ENCODE data around the gene F11R. TPM values are rescaled to one million over a fixed set of nuclear protein-coding genes. Genes with fewer than 3 reads are reported as not detected.
"Not testable (repeated sequence)": the region's sequence is repeated elsewhere in the genome, so short reads cannot be mapped to it uniquely, and the experiment has no call there.

F11R gene
- total RNA-seq, 1 donor from 2014 or later, result 145 TPM

GRCh38 chr1:160971618-160972056 is 49.3 kb downstream of the F11R start:
- DNase-seq (ENCODE audit: low read depth), result peak; percentile 19

GRCh38 chr1:160963521-160963920 is 57.4 kb downstream of the F11R start:
- DNase-seq (ENCODE audit: low read depth), result no peak

DNA sequence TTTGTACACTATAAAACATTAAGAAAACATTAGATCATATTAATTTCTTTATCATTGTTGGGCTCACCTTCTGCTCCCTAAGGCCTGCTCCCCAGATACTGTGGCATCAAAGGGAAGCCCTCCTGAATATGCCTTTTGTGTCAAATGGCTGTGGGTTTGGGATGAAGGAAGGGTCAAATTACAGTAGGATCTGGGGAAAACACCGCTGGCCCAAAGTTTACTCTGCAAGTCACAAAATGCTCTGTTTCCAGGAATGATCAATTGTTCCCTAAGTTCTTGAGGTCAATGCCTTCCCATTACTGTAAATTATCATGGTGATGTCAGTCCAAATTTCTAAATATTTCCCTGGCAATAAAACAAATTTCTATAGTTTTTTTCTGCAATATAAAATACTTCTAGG is 59.5 kb downstream of the F11R start:
- no peak for DNase-seq (ENCODE audit: low read depth)

- DNase-seq (ENCODE audit: low read depth), result no peak
These were observed 64.0 kb downstream of the F11R start for GRCh38 chr1:160956966-160957365.

DNA sequence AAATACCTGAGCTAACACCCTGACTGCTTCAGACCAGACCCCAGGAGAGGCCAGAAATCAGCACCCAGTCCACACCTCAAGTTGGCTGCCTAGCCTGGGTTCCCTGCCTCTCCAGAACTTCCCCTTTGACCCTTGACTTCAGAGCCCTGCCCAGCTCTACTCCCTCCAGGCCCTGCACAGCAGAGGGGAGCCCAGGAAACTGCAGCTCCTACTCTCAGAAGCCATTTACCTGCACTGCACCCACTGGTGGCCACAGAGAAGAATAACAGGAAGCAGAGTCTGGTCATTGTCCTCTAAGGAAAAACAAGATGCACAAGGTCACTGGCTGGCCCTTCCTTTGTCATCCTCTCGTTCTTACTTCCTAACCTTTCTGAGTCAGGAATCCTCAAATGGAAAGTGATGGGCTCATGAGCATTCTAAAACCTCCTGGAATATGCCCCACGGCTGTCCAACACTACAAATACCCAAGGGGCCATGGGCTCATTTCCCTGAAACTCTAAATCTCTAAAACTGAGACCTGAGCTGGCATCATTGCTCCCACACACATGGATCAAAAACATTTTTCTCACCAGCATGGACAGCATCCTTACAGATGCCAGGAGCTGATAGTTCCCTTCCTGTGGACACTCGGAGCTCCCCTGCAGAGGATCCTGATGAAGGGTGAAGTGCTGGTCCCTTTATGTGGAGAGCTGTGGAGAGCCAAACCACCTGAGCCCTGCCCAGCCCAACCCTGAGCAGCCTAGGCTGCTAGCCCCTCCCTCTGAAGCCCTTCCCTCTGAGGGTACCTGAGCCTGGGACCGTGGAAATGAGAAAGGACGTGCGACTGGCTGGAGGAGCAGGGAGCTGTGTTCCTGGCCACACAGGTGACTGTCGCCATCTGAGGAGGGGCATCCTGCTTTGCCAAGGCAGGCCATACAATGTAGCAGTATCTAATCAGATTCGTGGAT is 66.5 kb downstream of the F11R start, which contains the start of gene ITLN2:
Gene ITLN2, minus strand, starts transcription at position 652 of the 947 bp plus-strand sequence. Its CDS starts 68 bp downstream, at position 584.
- peak; percentile 42 for DNase-seq (ENCODE audit: low read depth)

- DNase-seq (ENCODE audit: low read depth), result no peak
These were observed 67.9 kb downstream of the F11R start for GRCh38 chr1:160953030-160953429.

GRCh38 chr1:160952129-160952510 is 68.8 kb downstream of the F11R start:
- no peak for DNase-seq (ENCODE audit: low read depth)

DNA sequence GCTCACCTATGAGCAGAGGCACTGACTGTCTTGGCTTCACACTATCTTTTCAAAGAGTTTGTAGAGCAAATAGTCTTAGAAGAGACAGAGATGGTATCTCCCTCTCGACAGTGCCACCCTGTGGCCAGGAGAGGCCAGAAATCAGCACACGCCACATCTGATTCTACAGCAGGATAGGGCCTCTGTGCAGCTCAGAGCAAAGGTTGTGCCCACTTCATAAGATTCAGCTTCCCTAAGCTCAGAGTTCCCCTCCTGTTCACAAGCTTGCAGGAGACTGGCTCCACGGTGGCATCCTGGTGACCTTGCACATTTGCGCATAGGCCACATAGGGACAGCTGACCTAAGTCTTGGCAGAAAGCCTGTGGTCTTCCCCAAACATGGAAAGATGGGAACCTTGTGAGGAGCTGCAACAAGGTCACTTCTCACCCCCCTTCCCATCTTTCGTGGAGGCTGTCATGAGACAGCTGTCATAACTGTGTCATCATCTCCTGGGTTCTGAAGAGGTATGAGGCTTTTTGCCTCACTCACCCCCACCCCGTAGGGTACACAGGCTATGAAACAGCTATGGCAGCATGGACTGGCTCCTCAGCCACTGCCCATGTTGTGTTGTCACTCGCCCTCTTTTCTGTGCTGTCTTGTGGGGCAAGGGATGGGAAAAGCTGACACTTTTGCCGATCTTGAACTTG is 69.4 kb downstream of the F11R start:
- DNase-seq (ENCODE audit: low read depth), result peak; percentile 48

- DNase-seq (ENCODE audit: low read depth), result no peak
These were observed 70.3 kb downstream of the F11R start for GRCh38 chr1:160950657-160951056.

GRCh38 chr1:160949881-160950280 is 71.1 kb downstream of the F11R start:
- DNase-seq (ENCODE audit: low read depth), result no peak

DNA sequence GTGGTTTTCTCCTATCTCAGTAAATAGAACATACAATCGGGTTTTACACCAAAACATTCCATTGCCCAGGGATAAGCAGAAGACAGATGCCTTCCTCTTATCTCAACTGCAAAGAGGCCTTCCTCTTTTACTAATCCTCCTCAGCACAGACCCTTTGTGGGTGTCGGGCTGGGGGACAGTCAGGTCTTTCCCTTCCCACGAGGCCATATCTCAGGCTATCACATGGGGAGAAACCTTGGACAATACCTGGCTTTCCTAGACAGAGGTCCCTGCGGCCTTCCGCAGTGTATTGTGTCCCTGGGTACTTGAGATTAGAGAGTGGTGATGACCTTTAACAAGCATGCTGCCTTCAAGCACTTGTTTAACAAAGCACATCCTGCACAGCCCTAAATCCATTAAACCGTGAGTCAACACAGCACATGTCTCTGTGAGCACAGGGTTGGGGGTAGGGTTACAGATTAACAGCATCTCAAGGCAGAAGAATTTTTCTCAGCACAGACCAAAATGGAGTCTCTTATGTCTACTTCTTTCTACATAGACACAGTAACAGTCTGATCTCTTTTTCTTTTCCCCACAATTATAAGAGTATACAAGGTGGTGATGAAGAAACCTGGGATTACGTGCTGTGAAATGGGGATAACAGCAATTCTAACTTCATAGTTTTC is 71.6 kb downstream of the F11R start:
- DNase-seq (ENCODE audit: low read depth), result peak; percentile 75

DNA sequence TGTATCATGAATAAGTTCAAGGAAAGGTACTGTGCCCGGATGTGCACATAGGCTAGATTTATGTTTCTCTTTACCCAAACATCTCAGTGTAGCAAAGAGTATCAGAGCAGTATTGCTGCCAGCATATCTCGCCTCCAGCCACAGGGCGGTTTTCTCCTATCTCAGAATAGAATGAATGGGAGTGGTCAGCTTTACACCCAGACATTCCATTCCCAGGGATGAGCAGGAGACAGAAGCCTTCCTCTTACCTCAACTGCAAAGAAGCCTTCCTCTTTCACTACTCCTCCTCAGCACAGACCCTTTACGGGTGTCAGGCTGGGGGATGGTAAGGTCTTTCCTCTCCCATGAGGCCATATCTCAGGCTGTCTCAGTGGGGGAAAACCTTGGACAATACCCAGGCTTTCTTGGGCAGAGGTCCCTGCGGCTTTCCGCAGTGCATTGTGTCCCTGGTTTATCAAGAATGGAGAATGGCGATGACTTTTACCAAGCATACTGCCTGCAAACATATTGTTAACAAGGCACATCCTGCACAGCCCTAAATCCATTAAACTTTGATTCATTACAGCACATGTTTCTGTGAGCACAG is 73.7 kb downstream of the F11R start:
- not testable (repeated sequence) for DNase-seq (ENCODE audit: low read depth)

- DNase-seq (ENCODE audit: low read depth), result not testable (repeated sequence)
These were observed 75.1 kb downstream of the F11R start for GRCh38 chr1:160945881-160946280.

Other genes starting within 250 kb of the F11R start
- not detected in 2 replicates for gene LY9, start 225.0 kb downstream of the F11R start, total RNA-seq
- not detected in 2 replicates for gene CD244, start 158.3 kb downstream of the F11R start, total RNA-seq
- not detected in 2 replicates for gene ITLN1, start 136.0 kb downstream of the F11R start, total RNA-seq
- not detected in 2 replicates for gene ITLN2, start 66.3 kb downstream of the F11R start, total RNA-seq
- 45.1 and 106 TPM in 2 replicates for gene TSTD1, start 17.8 kb upstream of the F11R start, total RNA-seq
- gene USF1, start 24.8 kb upstream of the F11R start, total RNA-seq, result 61.1 and 80.9 TPM in 2 replicates
- gene ARHGAP30, start 48.7 kb upstream of the F11R start, total RNA-seq, result 0.17 TPM in 1 of 2 replicates, not detected in the other
- 0.75 and 25.0 TPM in 2 replicates for gene NECTIN4, start 68.4 kb upstream of the F11R start, total RNA-seq
- 10.8 and 11.5 TPM in 2 replicates for gene KLHDC9, start 77.2 kb upstream of the F11R start, total RNA-seq
- gene PFDN2, start 96.9 kb upstream of the F11R start, total RNA-seq, result 28.7 and 37.1 TPM in 2 replicates
- gene NIT1, start 97.0 kb upstream of the F11R start, total RNA-seq, result 25.7 and 26.8 TPM in 2 replicates
- 18.2 and 34.8 TPM in 2 replicates for gene DEDD, start 111.5 kb upstream of the F11R start, total RNA-seq
- 83.5 and 142 TPM in 2 replicates for gene UFC1, start 132.8 kb upstream of the F11R start, total RNA-seq
- gene USP21, start 138.3 kb upstream of the F11R start, total RNA-seq, result 1.7 and 16.2 TPM in 2 replicates
- 24.9 and 36.8 TPM in 2 replicates for gene PPOX, start 145.3 kb upstream of the F11R start, total RNA-seq
- 16.8 and 25.5 TPM in 2 replicates for gene B4GALT3, start 156.4 kb upstream of the F11R start, total RNA-seq
- under 0.01 and 0.35 TPM in 2 replicates for gene ADAMTS4, start 177.9 kb upstream of the F11R start, total RNA-seq
- 175 and 194 TPM in 2 replicates for gene NDUFS2, start 181.2 kb upstream of the F11R start, total RNA-seq
- not detected in 2 replicates for gene FCER1G, start 194.1 kb upstream of the F11R start, total RNA-seq
- not detected in 2 replicates for gene APOA2, start 202.5 kb upstream of the F11R start, total RNA-seq
- 16.5 and 17.4 TPM in 2 replicates for gene TOMM40L, start 204.9 kb upstream of the F11R start, total RNA-seq
- gene NR1I3, start 217.1 kb upstream of the F11R start, total RNA-seq, result not detected in 2 replicates
- gene PCP4L1, start 237.6 kb upstream of the F11R start, total RNA-seq, result 0.30 TPM in 1 of 2 replicates, not detected in the other

Measured in renal cortical epithelial cell (primary cell).